Memory B cell (primary cell): Measurements from ENCODE around the gene KRT73.

ENCODE experiments used
- ATAC-seq: fragments of 150-1000 bp; cut with Tn5 transposase; 2 replicates; pipeline ENCODE4 v1.10.0; 2021; ENCODE audit warnings: low read depth, mild to moderate bottlenecking, moderate library complexity
- DNase-seq, 2 donors: peaks; one replicate each; pipeline ENCODE4 v3.0.0; 2022; ENCODE audit warnings: low spot score in 2 of 2
- H3K27ac Mint-ChIP-seq: one replicate; pipeline ENCODE4 v1.8.0; 2022; ENCODE audit warnings: mild to moderate bottlenecking, moderate library complexity, mixed read lengths
- H3K27me3 Mint-ChIP-seq: one replicate; pipeline ENCODE4 v1.8.0; 2022; ENCODE audit warnings: mixed read lengths
- H3K36me3 Mint-ChIP-seq: one replicate; pipeline ENCODE4 v1.8.0; 2022; ENCODE audit warnings: mild to moderate bottlenecking, mixed read lengths
- H3K4me1 Mint-ChIP-seq: one replicate; pipeline ENCODE4 v1.8.0; 2022; ENCODE audit warnings: mixed read lengths
- H3K4me3 Mint-ChIP-seq: one replicate; pipeline ENCODE4 v1.8.0; 2022; ENCODE audit warnings: mild to moderate bottlenecking, moderate library complexity, mixed read lengths
- H3K9me3 Mint-ChIP-seq: one replicate; pipeline ENCODE4 v1.8.0; 2022; ENCODE audit warnings: mixed read lengths

The KRT73 gene

GRCh38 chr12:52587563-52587962, 30.8 kb downstream of the KRT73 start:
- Mint-ChIP-seq H3K4me1 (no peaks in the 10 kb centered on the region), H3K4me3 (no peak overlapping the region), H3K9me3 (no peaks in the 10 kb centered on the region), H3K27ac (no peak overlapping the region), H3K36me3 (no peaks in the 10 kb centered on the region), H3K27me3 (peaks cover 8% of the 10 kb centered on the region)
- ATAC-seq, result no peak
- DNase-seq, result no peak

GRCh38 chr12:52585946-52586345, 32.4 kb downstream of the KRT73 start:
- ATAC-seq, result no peak
- H3K4me1 Mint-ChIP-seq, result no peaks in the 10 kb centered on the region
- H3K4me3 Mint-ChIP-seq, result no peak overlapping the region

GRCh38 chr12:52585066-52585465, 33.3 kb downstream of the KRT73 start:
- no peak for DNase-seq
- Mint-ChIP-seq H3K9me3 (no peaks in the 10 kb centered on the region), H3K27ac (no peak overlapping the region), H3K36me3 (no peaks in the 10 kb centered on the region), H3K4me3 (no peak overlapping the region), H3K27me3 (peaks cover 7% of the 10 kb centered on the region), H3K4me1 (no peaks in the 10 kb centered on the region)
- no peak for ATAC-seq

More at GRCh38 chr12:52585946-52586345, 32.4 kb downstream of the KRT73 start:
- Mint-ChIP-seq H3K27ac (no peak overlapping the region), H3K36me3 (no peaks in the 10 kb centered on the region), H3K9me3 (no peaks in the 10 kb centered on the region), H3K27me3 (peaks cover 9% of the 10 kb centered on the region)
- no peak for DNase-seq

- no peaks in the 10 kb centered on the region for H3K36me3 Mint-ChIP-seq
- no peak for ATAC-seq
- H3K9me3 Mint-ChIP-seq, result no peaks in the 10 kb centered on the region
- no peak overlapping the region for H3K27ac Mint-ChIP-seq
- no peak overlapping the region for H3K4me3 Mint-ChIP-seq
- no peaks in the 10 kb centered on the region for H3K4me1 Mint-ChIP-seq
- H3K27me3 Mint-ChIP-seq, result peaks cover 7% of the 10 kb centered on the region
- no peak for DNase-seq
These were observed 34.1 kb downstream of the KRT73 start for GRCh38 chr12:52584156-52584682.

- Mint-ChIP-seq H3K4me1 (no peaks in the 10 kb centered on the region), H3K27me3 (peaks cover 7% of the 10 kb centered on the region), H3K27ac (no peak overlapping the region), H3K4me3 (no peak overlapping the region), H3K9me3 (no peaks in the 10 kb centered on the region), H3K36me3 (no peaks in the 10 kb centered on the region)
- ATAC-seq, result peak; percentile 53
- DNase-seq, result no peak
These were observed 35.3 kb downstream of the KRT73 start for GRCh38 chr12:52582971-52583456.

- DNase-seq (no peak), ATAC-seq (no peak)
- Mint-ChIP-seq H3K27ac (no peak overlapping the region), H3K9me3 (no peaks in the 10 kb centered on the region), H3K27me3 (peaks cover 7% of the 10 kb centered on the region), H3K4me1 (no peaks in the 10 kb centered on the region), H3K4me3 (no peak overlapping the region), H3K36me3 (no peaks in the 10 kb centered on the region)
These were observed 35.9 kb downstream of the KRT73 start for GRCh38 chr12:52582486-52582885.

GRCh38 chr12:52581481-52581880, 36.9 kb downstream of the KRT73 start:
- Mint-ChIP-seq H3K9me3 (no peaks in the 10 kb centered on the region), H3K27me3 (peaks cover 7% of the 10 kb centered on the region), H3K4me3 (no peak overlapping the region), H3K4me1 (no peaks in the 10 kb centered on the region), H3K27ac (no peak overlapping the region), H3K36me3 (no peaks in the 10 kb centered on the region)
- no peak for ATAC-seq
- no peak for DNase-seq

- H3K9me3 Mint-ChIP-seq, result no peaks in the 10 kb centered on the region
- H3K36me3 Mint-ChIP-seq, result no peaks in the 10 kb centered on the region
- no peak overlapping the region for H3K27ac Mint-ChIP-seq
- H3K27me3 Mint-ChIP-seq, result peaks cover 7% of the 10 kb centered on the region
- no peak overlapping the region for H3K4me3 Mint-ChIP-seq
- DNase-seq (no peak), ATAC-seq (no peak)
- H3K4me1 Mint-ChIP-seq, result no peaks in the 10 kb centered on the region
These were observed 37.3 kb downstream of the KRT73 start for GRCh38 chr12:52581066-52581465.

- no peak for ATAC-seq
- no peaks in the 10 kb centered on the region for H3K9me3 Mint-ChIP-seq
- peaks cover 7% of the 10 kb centered on the region for H3K27me3 Mint-ChIP-seq
- no peaks in the 10 kb centered on the region for H3K36me3 Mint-ChIP-seq
- no peak for DNase-seq
- H3K27ac Mint-ChIP-seq, result no peak overlapping the region
- no peaks in the 10 kb centered on the region for H3K4me1 Mint-ChIP-seq
- H3K4me3 Mint-ChIP-seq, result no peak overlapping the region
These were observed 37.9 kb downstream of the KRT73 start for GRCh38 chr12:52580496-52580895.

GRCh38 chr12:52579468-52580465, 38.6 kb downstream of the KRT73 start:
- no peaks in the 10 kb centered on the region for H3K9me3 Mint-ChIP-seq
- H3K36me3 Mint-ChIP-seq, result no peaks in the 10 kb centered on the region
- no peak overlapping the region for H3K27ac Mint-ChIP-seq
- ATAC-seq, result no peak
- peaks cover 7% of the 10 kb centered on the region for H3K27me3 Mint-ChIP-seq
- no peak overlapping the region for H3K4me3 Mint-ChIP-seq
- no peaks in the 10 kb centered on the region for H3K4me1 Mint-ChIP-seq
- DNase-seq, result no peak

GRCh38 chr12:52578469-52578868, 39.9 kb downstream of the KRT73 start:
- Mint-ChIP-seq H3K36me3 (no peaks in the 10 kb centered on the region), H3K27ac (no peak overlapping the region), H3K4me1 (no peaks in the 10 kb centered on the region), H3K9me3 (no peaks in the 10 kb centered on the region), H3K27me3 (peaks cover 7% of the 10 kb centered on the region), H3K4me3 (no peak overlapping the region)
- DNase-seq (no peak), ATAC-seq (no peak)

GRCh38 chr12:52577316-52577715, 41.0 kb downstream of the KRT73 start:
- no peak for DNase-seq
- Mint-ChIP-seq H3K27me3 (peaks cover 11% of the 10 kb centered on the region), H3K36me3 (no peaks in the 10 kb centered on the region), H3K4me3 (no peak overlapping the region), H3K9me3 (no peaks in the 10 kb centered on the region), H3K4me1 (no peaks in the 10 kb centered on the region), H3K27ac (no peak overlapping the region)
- no peak for ATAC-seq

- Mint-ChIP-seq H3K27ac (no peak overlapping the region), H3K9me3 (no peaks in the 10 kb centered on the region), H3K4me3 (no peak overlapping the region), H3K36me3 (no peaks in the 10 kb centered on the region), H3K27me3 (peaks cover 8% of the 10 kb centered on the region), H3K4me1 (no peaks in the 10 kb centered on the region)
- DNase-seq (no peak), ATAC-seq (no peak)
These were observed 42.4 kb downstream of the KRT73 start for GRCh38 chr12:52575948-52576347.

- Mint-ChIP-seq H3K4me1 (no peaks in the 10 kb centered on the region), H3K4me3 (no peak overlapping the region), H3K27me3 (peaks cover 5% of the 10 kb centered on the region), H3K9me3 (no peaks in the 10 kb centered on the region), H3K27ac (no peak overlapping the region), H3K36me3 (no peaks in the 10 kb centered on the region)
- ATAC-seq, result no peak
- no peak for DNase-seq
These were observed 43.1 kb downstream of the KRT73 start for GRCh38 chr12:52575256-52575655.
